NT2/D1 (cell line): ENCODE results near the gene NHERF2.

Experiments used
- SUZ12 ChIP-seq: IDR thresholded peaks from 2 replicates; pipeline ENCODE4 v1.6.1; 2011; ENCODE audit not compliant: insufficient read length, insufficient read depth; ENCODE audit errors: extremely low read depth
- YY1 ChIP-seq: IDR thresholded peaks from 2 replicates; pipeline ENCODE4 v1.6.1; 2011; ENCODE audit not compliant: insufficient read length, insufficient read depth
- ZNF274 ChIP-seq: IDR thresholded peaks from 2 replicates; pipeline ENCODE4 v1.6.1; 2011; ENCODE audit warnings: mild to moderate bottlenecking, low read depth, low read length

GRCh38 chr16:2062801-2063200, 36.1 kb downstream of the NHERF2 start:
- TF ChIP-seq ZNF274 = no peak
- no peak for TF ChIP-seq SUZ12
- no peak for TF ChIP-seq YY1
